AG04450 (cell line): Measurements from ENCODE around the gene ZNF226. TPM values are rescaled to one million over a fixed set of nuclear protein-coding genes. Genes with fewer than 3 reads are reported as not detected.

Experiments used
- CTCF ChIA-PET: fragments of 300-600, 350-600 bp; formaldehyde crosslinking; extraction: SDS; loops from one replicate; lab custom pipeline; 2022; ENCODE audit warnings: antibody characterized with exemption, inconsistent platforms; lab: Charles Lee
- POLR2A ChIA-PET: fragments of 350-600 bp; formaldehyde crosslinking; extraction: SDS; loops from one replicate; lab custom pipeline; 2021; ENCODE audit warnings: antibody characterized with exemption, inconsistent platforms; lab: Yijun Ruan, JAX
- DNase-seq: peaks from one replicate; pipeline ENCODE4 v3.0.0-alpha.2; 2011; ENCODE audit warnings: low read depth, low spot score
- H3K27ac ChIP-seq: one replicate; pipeline ENCODE4 v1.5.1; 2012; ENCODE audit warnings: low read depth, low read length, control low read depth
- H3K27me3 ChIP-seq: one replicate; pipeline ENCODE4 v1.6.0; 2012; ENCODE audit warnings: low read length; ENCODE audit not compliant: control insufficient read depth, insufficient read depth
- H3K4me3 ChIP-seq: 2 replicates; pipeline ENCODE4 v1.5.1; 2011; ENCODE audit warnings: mild to moderate bottlenecking, low read depth, low read length, control low read depth
- H3K9me3 ChIP-seq: 2 replicates; pipeline ENCODE4 v1.5.1; 2012; ENCODE audit warnings: low read length; ENCODE audit not compliant: control insufficient read depth, insufficient read depth
- CTCF ChIP-seq: IDR thresholded peaks from 2 replicates; pipeline ENCODE4 v1.5.1; 2011; ENCODE audit warnings: low read depth, low read length, control low read depth, inconsistent platforms
- polyA plus RNA-seq: library from polyadenylated mRNA; depleted of rRNA; stranded (reverse); fragments of >200 nt; gene quantifications from 2 replicates; pipeline ENCODE4 v1.2.3, GENCODE V29; 2011

The ZNF226 gene
- polyA plus RNA-seq, 1 experiment = 36.1 TPM

- no peak for DNase-seq
- ChIA-PET CTCF (no interaction called here), POLR2A (no interaction called here)
These were observed 15.1 kb upstream of the ZNF226 start for GRCh38 chr19:44149776-44150175.

GRCh38 chr19:44151491-44151890, 13.4 kb upstream of the ZNF226 start:
- DNase-seq = no peak
- TF ChIP-seq CTCF = no peak
- no peak overlapping the region for H3K4me3 ChIP-seq
- H3K27ac ChIP-seq = no peak overlapping the region
- no peaks in the 10 kb centered on the region for H3K27me3 ChIP-seq
- ChIA-PET CTCF (no interaction called here), POLR2A (interaction anchor here (0.7 kb wide), 1 partner anchor 17 kb away, joined by 3 read pairs; no protein-coding TSS in a partner anchor)
- peaks cover 10% of the 10 kb centered on the region; the same call in 1 of the 2 replicates for H3K9me3 ChIP-seq

More at GRCh38 chr19:44149776-44150175, 15.1 kb upstream of the ZNF226 start:
- H3K4me3 ChIP-seq = no peak overlapping the region
- no peak for TF ChIP-seq CTCF
- no peak overlapping the region for H3K27ac ChIP-seq
- H3K27me3 ChIP-seq = no peaks in the 10 kb centered on the region
- H3K9me3 ChIP-seq = peaks cover 3% of the 10 kb centered on the region; the same call in 1 of the 2 replicates

- H3K27ac ChIP-seq = no peak overlapping the region
- ChIA-PET POLR2A (no interaction called here), CTCF (no interaction called here)
- no peaks in the 10 kb centered on the region for H3K27me3 ChIP-seq
- no peak for DNase-seq
- peaks cover 27% of the 10 kb centered on the region for H3K9me3 ChIP-seq
- TF ChIP-seq CTCF = no peak
- H3K4me3 ChIP-seq = no peak overlapping the region
These were observed 8.4 kb upstream of the ZNF226 start for GRCh38 chr19:44156475-44156874.

- peaks cover 4% of the 10 kb centered on the region for H3K9me3 ChIP-seq
- H3K4me3 ChIP-seq = no peak overlapping the region
These were observed 1.1 kb upstream of the ZNF226 start for GRCh38 chr19:44163789-44164188.

More at GRCh38 chr19:44163789-44164188, 1.1 kb upstream of the ZNF226 start:
- no peak for TF ChIP-seq CTCF
- no peak overlapping the region for H3K27ac ChIP-seq
- ChIA-PET CTCF (no interaction called here), POLR2A (interaction anchor here (2.0 kb wide), 1 partner anchor 48 kb away, joined by 14 read pairs; the partner anchor contains the start of gene ZNF227)
- no peak for DNase-seq
- no peaks in the 10 kb centered on the region for H3K27me3 ChIP-seq
